MM.1S (cell line): ENCODE measurements around the gene MAGI1.

ENCODE experiments used
- DNase-seq: peaks from one replicate; pipeline ENCODE4 v3.0.0-alpha.2; 2015
- H2AFZ ChIP-seq: fragments of 300-600 bp; sonication (generic); 2 replicates; pipeline ENCODE4 v1.6.0; 2016; ENCODE audit warnings: antibody characterized with exemption, low read length
- H3F3A ChIP-seq: fragments of 300-600 bp; sonication (generic); 2 replicates; pipeline ENCODE4 v1.6.1; 2016; ENCODE audit warnings: mild to moderate bottlenecking, antibody characterized with exemption, low read length, moderate library complexity, mixed read lengths; ENCODE audit not compliant: insufficient read depth
- H3K27ac ChIP-seq: fragments of 300-600 bp; sonication (generic); 2 replicates; pipeline ENCODE4 v1.5.1; 2016; ENCODE audit warnings: mild to moderate bottlenecking, low read length
- H3K27me3 ChIP-seq: fragments of 300-600 bp; sonication (generic); replicated peaks from 2 replicates; pipeline ENCODE4 v1.6.0; 2016; ENCODE audit warnings: low read length; ENCODE audit not compliant: insufficient read depth
- H3K36me3 ChIP-seq: fragments of 300-600 bp; sonication (generic); replicated peaks from 2 replicates; pipeline ENCODE4 v1.6.1; 2016; ENCODE audit warnings: mild to moderate bottlenecking, low read length, mixed read lengths; ENCODE audit not compliant: insufficient read depth
- H3K4me1 ChIP-seq: fragments of 300-600 bp; sonication (generic); 2 replicates; pipeline ENCODE4 v1.6.1; 2016; ENCODE audit warnings: low read length, mixed read lengths
- H3K4me2 ChIP-seq: fragments of 300-600 bp; sonication (generic); 2 replicates; pipeline ENCODE4 v1.6.0; 2016; ENCODE audit warnings: low read depth, low read length
- H3K4me3 ChIP-seq: fragments of 300-600 bp; sonication (generic); 2 replicates; pipeline ENCODE4 v1.5.1; 2016; ENCODE audit warnings: low read length, mixed read lengths
- H3K79me2 ChIP-seq: fragments of 300-600 bp; sonication (generic); 2 replicates; pipeline ENCODE4 v1.6.1; 2016; ENCODE audit warnings: mixed run types, low read length, mixed read lengths
- H3K9ac ChIP-seq: fragments of 300-600 bp; sonication (generic); 2 replicates; pipeline ENCODE4 v1.6.1; 2016; ENCODE audit warnings: low read length, mixed read lengths
- H3K9me2 ChIP-seq: fragments of 300-600 bp; sonication (generic); replicated peaks from 2 replicates; pipeline ENCODE4 v1.6.1; 2016; ENCODE audit warnings: mild to moderate bottlenecking, low read length, mixed read lengths; ENCODE audit not compliant: insufficient read depth
- H3K9me3 ChIP-seq: fragments of 300-600 bp; sonication (generic); replicated peaks from 2 replicates; pipeline ENCODE4 v1.6.1; 2016; ENCODE audit warnings: mild to moderate bottlenecking, low read length, mixed read lengths; ENCODE audit not compliant: insufficient read depth
- H4K20me1 ChIP-seq: fragments of 300-600 bp; sonication (generic); 2 replicates; pipeline ENCODE4 v1.6.1; 2016; ENCODE audit warnings: mild to moderate bottlenecking, low read length, moderate library complexity, mixed read lengths; ENCODE audit not compliant: insufficient read depth
- EZH2 ChIP-seq: fragments of 300-600 bp; sonication (generic); optimal IDR thresholded peaks from 2 replicates; pipeline ENCODE3; 2017; ENCODE audit warnings: low read depth, mild to moderate bottlenecking, antibody characterized with exemption, low read length, mixed read lengths
- EZH2phosphoT487 ChIP-seq: fragments of 300-600 bp; sonication (generic); IDR thresholded peaks from 2 replicates; pipeline ENCODE4 v1.6.1; 2018; ENCODE audit warnings: antibody characterized with exemption, low read length
- TF ChIP-seq, protein P1 (sequence below): fragments of 300-600 bp; sonication (generic); IDR thresholded peaks from 2 replicates; pipeline ENCODE4 v1.5.1; 2016; ENCODE audit warnings: antibody characterized with exemption, low read length, mixed read lengths

Gene MAGI1

DNA sequence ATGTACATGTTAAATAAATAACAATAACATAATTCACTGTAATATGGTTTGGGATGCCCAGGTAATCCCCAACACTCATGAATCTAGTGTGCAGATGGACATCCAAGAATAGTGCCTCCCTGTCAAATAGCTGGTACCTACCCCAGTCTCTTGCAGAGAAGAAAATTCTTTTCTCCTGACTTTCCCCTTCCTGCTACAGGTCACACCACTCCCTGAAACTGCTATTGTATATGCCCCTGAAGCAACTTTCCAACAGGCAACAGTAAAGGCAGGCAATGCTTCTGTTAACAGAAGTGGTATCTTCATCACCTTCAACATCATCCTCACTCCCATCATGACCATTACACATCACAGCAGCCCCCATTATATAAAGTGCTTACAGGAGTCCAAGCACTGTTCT is 431.6 kb downstream of the MAGI1 start:
- Histone ChIP-seq H3K36me3 (no peaks in the 10 kb centered on the region), H3F3A (no peaks in the 10 kb centered on the region), H3K4me1 (no peaks in the 10 kb centered on the region), H4K20me1 (no peaks in the 10 kb centered on the region), H3K27me3 (no peaks in the 10 kb centered on the region), H3K4me3 (no peak overlapping the region), H3K27ac (no peak overlapping the region), H3K9ac (no peak overlapping the region), H3K9me3 (no peaks in the 10 kb centered on the region), H2AFZ (no peak overlapping the region), H3K79me2 (no peaks in the 10 kb centered on the region), H3K9me2 (no peaks in the 10 kb centered on the region), H3K4me2 (no peak overlapping the region)
- DNase-seq, result no peak
- TF ChIP-seq, protein P1, sequence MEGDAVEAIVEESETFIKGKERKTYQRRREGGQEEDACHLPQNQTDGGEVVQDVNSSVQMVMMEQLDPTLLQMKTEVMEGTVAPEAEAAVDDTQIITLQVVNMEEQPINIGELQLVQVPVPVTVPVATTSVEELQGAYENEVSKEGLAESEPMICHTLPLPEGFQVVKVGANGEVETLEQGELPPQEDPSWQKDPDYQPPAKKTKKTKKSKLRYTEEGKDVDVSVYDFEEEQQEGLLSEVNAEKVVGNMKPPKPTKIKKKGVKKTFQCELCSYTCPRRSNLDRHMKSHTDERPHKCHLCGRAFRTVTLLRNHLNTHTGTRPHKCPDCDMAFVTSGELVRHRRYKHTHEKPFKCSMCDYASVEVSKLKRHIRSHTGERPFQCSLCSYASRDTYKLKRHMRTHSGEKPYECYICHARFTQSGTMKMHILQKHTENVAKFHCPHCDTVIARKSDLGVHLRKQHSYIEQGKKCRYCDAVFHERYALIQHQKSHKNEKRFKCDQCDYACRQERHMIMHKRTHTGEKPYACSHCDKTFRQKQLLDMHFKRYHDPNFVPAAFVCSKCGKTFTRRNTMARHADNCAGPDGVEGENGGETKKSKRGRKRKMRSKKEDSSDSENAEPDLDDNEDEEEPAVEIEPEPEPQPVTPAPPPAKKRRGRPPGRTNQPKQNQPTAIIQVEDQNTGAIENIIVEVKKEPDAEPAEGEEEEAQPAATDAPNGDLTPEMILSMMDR, result no peak
- TF ChIP-seq EZH2, result no peak
- no peak for TF ChIP-seq EZH2phosphoT487

DNA sequence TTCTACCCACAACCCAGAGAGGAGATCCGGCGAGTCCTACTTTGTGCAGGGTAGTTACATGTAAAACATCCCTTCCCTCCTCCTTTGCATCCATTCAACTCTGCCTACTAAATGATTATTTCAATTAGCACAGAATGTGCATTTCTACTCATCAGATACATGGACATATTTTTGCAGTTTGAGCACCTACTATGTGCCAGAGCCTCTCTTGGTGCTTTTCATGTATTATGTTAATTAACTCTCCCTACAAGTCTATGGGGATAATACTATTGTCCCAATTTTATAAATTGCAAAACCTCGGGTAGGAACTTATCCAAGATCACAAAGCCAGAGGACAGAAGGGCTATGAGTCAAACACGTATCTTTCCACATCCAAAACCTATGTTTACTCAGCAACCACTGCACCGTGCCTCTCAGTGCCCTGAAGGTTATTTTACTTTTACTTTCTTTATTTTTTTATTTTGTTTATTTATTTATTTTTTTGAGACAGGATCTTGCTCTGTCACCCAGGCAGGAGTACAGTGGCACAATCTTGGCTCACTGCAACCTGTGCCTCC is 432.8 kb downstream of the MAGI1 start:
- no peak overlapping the region for H3K9ac ChIP-seq
- no peaks in the 10 kb centered on the region for H3K9me2 ChIP-seq
- DNase-seq, result no peak
- H4K20me1 ChIP-seq, result no peaks in the 10 kb centered on the region
- no peaks in the 10 kb centered on the region for H3F3A ChIP-seq
- no peaks in the 10 kb centered on the region for H3K9me3 ChIP-seq
- no peaks in the 10 kb centered on the region for H3K4me1 ChIP-seq
- no peaks in the 10 kb centered on the region for H3K36me3 ChIP-seq
- no peak overlapping the region for H3K4me2 ChIP-seq
- H2AFZ ChIP-seq, result no peak overlapping the region
- TF ChIP-seq EZH2 (no peak), EZH2phosphoT487 (no peak)
- TF ChIP-seq, protein P1, result no peak
- no peaks in the 10 kb centered on the region for H3K79me2 ChIP-seq
- H3K4me3 ChIP-seq, result no peak overlapping the region
- no peaks in the 10 kb centered on the region for H3K27me3 ChIP-seq
- H3K27ac ChIP-seq, result no peak overlapping the region

DNA sequence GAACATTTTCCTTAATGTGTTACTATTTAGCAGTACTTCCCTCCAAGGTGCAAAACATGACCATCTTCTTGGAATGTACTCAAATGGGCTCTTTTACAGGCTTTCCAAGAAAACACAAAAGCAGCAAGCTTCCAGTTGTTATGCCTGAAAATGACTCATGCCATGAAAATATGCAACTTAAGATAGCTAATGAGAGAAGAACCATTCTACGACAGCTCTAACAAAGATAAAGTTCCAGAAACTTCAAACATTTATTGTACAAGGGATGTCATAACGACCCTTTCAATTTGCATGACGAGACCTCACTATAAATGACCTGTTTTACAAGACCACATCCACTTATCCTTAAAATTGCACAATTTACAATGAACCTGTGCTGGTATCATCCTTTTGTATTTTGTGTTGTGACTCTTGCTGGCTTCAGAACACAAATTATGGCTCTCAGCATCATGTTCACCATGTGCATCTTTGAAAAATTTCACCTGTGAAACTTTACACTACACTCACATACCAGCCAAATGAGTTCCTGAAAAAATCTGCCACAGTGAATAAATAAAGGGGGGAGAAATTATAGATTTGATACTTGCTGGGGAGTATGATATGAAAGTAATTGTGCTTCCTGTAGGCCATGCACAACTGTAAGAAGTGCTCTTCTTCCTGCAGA is 433.7 kb downstream of the MAGI1 start:
- TF ChIP-seq EZH2phosphoT487 (no peak), EZH2 (no peak)
- TF ChIP-seq, protein P1, result no peak
- Histone ChIP-seq H3K79me2 (no peaks in the 10 kb centered on the region), H4K20me1 (no peaks in the 10 kb centered on the region), H3K9me2 (no peaks in the 10 kb centered on the region), H3K27me3 (no peaks in the 10 kb centered on the region), H3K9me3 (no peaks in the 10 kb centered on the region), H3K4me1 (no peaks in the 10 kb centered on the region), H3K36me3 (no peaks in the 10 kb centered on the region), H3K4me2 (no peak overlapping the region), H3K9ac (no peak overlapping the region), H3F3A (no peaks in the 10 kb centered on the region), H3K27ac (no peak overlapping the region), H3K4me3 (no peak overlapping the region), H2AFZ (no peak overlapping the region)
- no peak for DNase-seq
